ENCODE results near the gene CMSS1. TPM values are rescaled to one million over a fixed set of nuclear protein-coding genes. Genes with fewer than 3 reads are reported as not detected.

Gene CMSS1
- total RNA-seq, 1 donor from 2014 or later = 8.2 TPM

DNA sequence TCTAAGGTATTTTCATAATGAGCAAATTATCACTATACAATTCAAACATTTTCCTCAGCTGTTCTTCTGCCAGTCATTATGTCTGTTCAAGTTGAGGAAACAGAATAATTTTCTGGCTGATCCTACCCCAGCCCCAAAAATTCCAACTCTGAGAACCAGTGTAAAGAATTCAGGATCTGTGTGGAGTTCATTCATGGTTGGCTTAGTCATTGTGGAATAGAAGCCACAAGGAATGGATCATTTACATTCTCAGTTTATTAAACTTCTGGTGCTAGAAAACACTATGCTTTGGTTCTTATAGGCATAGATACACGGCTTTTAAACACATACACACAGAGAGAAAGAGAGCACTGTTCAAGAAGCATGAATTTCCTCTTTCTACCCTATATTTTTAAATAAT, 134.6 kb downstream of the CMSS1 start:
- DNase-seq (ENCODE audit: low spot score in 2 of 2) = no peak
- FAIRE-seq = no peak

GRCh38 chr3:99953596-99953995, 135.9 kb downstream of the CMSS1 start:
- no peak for DNase-seq (ENCODE audit: low spot score in 2 of 2)
- no peak for FAIRE-seq

GRCh38 chr3:99954914-99955644, 137.4 kb downstream of the CMSS1 start:
- no peak for DNase-seq (ENCODE audit: low spot score in 2 of 2)
- no peak for FAIRE-seq

DNA sequence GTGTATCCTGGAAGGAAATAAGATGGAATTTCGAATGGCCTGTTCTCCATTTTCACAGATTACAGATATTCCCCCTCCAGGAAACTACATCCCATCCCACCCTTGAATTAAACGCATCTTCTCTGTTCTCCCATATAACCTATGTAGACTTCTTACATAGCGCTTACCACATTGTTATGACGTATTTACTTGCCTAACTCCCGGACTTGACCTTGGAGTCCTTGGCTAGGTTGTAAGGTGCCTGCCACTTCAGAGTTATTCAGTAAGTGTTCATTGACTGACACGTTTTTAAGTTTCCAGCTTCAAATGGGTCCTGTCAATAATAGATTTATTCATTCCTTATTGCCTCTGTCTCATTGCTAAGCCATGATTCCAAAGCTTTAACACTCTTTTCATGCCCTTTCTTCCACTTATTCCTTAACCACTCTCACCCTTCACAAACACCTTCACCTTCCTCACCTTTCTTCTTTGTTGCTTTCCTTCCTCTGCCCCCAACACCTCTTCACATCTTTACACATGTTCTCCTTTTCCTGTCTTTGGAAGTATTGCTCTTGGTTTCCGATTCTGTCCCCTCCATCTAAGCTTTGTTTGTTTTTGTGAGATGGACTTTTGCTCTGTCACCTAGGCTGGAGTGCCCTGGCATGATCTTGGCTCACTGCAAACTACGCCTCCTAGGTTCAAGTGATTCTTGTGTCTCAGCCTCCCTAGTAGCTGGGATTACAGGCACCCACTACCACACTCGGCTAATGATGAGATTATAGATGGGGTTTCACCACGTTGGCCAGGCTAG, 138.3 kb downstream of the CMSS1 start:
- DNase-seq (ENCODE audit: low spot score in 2 of 2) = no peak
- no peak for FAIRE-seq

DNA sequence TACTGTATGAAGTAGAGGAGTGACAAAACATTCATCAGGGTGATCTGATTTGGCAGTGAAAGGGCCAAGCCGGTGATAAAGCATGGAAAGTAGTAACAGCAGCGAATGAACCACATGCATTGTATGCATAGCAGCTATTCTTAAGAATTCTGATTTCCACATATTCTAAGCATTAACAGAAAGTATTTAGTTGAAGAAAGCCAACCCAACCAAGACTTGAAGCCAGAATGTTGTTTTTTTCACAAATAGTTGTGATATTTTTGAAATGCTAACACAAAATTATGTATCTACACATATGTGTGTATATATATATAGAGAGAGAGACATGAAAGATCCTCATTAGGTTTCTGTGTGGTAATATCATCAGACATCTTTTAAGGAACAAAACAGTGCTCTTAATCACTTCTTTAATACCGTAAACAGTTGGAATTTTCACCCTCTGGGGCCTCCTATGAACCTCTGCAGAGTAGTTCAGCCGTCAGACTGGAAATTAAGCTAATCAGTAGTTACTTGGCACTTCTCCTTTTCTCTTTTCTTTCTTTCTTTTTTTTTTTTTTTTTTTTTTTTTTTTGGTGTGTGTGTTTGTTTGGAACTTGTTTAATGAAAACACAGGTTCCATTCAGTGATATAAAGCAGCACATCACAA, 139.6 kb downstream of the CMSS1 start:
- FAIRE-seq = no peak
- DNase-seq (ENCODE audit: low spot score in 2 of 2) = no peak

- DNase-seq (ENCODE audit: low spot score in 2 of 2) = no peak
- FAIRE-seq = no peak
These were observed 140.7 kb downstream of the CMSS1 start for GRCh38 chr3:99958222-99958912.

DNA sequence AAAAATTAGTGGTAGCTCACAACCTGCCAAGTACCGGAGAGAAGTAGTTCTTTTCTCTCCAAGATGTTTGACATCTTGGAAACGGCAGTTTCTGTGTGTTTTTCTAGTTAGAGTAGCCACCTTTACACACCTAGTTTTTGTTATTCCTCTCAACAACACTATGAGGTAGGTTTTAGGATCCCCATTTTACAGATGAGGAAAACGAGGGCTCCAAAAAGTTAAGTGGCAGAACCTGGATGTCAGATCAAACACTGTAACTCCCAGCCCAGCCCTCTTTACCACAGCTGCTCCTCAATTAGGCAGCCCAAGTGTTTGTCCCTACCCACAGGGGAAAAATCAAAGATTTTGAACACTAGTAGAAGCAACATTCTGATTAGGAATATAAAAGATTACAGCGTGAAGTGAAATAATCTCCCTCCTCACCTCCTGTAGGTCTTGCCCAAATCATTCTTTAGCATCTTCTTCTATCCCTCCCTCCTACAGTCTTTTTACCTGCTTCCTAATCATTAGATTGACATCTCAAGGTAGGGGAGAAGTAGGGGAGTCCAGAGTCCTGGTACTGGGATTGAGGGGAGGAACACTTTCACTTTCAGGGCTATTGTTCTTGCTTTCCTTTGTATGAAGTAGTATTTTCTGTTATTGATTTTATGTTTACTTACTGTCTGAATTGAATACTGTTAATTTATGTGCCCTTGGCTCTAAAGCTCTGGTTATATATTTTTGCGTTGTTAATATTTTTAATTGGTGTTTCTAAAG, 142.6 kb downstream of the CMSS1 start:
- no peak for DNase-seq (ENCODE audit: low spot score in 2 of 2)
- no peak for FAIRE-seq

GRCh38 chr3:99960941-99961340, 143.3 kb downstream of the CMSS1 start:
- DNase-seq (ENCODE audit: low spot score in 2 of 2) (no peak), FAIRE-seq (no peak)

GRCh38 chr3:99961756-99962515, 144.3 kb downstream of the CMSS1 start:
- no peak for DNase-seq (ENCODE audit: low spot score in 2 of 2)
- FAIRE-seq = no peak

GRCh38 chr3:99962703-99963102, 145.0 kb downstream of the CMSS1 start:
- no peak for FAIRE-seq
- no peak for DNase-seq (ENCODE audit: low spot score in 2 of 2)

- FAIRE-seq (no peak), DNase-seq (ENCODE audit: low spot score in 2 of 2) (no peak)
These were observed 147.4 kb downstream of the CMSS1 start for GRCh38 chr3:99965077-99965476.

DNA sequence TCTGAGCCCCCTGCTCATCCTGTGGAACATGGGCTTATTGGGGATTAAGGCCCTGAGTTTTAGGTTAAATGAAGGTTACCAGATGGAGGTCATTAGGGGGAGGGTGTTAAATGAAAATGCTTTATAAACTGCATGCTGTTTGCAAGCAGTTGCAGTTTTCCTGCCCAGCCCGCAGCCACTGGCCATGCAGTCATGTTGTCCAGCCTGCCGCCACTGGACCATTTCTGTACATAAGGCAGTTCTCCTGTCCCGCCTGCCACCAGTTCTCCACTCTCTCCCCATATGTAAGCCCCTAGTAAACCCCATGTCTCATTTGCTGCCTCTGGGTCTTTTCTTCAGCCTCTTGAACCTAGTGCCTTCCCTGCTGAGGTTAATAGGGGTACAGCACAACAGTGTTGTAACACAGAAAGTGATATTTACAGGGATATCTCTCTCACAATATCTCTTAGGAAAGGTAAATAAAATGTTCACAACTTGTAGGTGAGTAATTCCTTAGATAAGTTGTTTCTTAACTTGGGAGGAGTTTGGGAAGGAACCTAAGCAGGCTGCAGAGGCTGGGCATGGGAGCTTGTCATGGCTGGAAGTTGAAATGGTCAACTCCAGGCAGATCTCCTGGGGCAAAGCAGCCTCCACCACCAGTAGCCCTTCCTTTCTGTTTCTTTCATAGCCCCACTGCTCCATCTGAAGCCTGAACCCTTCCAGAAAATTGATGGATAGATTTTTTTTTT, 148.2 kb downstream of the CMSS1 start:
- DNase-seq (ENCODE audit: low spot score in 2 of 2) = no peak
- FAIRE-seq = no peak

DNA sequence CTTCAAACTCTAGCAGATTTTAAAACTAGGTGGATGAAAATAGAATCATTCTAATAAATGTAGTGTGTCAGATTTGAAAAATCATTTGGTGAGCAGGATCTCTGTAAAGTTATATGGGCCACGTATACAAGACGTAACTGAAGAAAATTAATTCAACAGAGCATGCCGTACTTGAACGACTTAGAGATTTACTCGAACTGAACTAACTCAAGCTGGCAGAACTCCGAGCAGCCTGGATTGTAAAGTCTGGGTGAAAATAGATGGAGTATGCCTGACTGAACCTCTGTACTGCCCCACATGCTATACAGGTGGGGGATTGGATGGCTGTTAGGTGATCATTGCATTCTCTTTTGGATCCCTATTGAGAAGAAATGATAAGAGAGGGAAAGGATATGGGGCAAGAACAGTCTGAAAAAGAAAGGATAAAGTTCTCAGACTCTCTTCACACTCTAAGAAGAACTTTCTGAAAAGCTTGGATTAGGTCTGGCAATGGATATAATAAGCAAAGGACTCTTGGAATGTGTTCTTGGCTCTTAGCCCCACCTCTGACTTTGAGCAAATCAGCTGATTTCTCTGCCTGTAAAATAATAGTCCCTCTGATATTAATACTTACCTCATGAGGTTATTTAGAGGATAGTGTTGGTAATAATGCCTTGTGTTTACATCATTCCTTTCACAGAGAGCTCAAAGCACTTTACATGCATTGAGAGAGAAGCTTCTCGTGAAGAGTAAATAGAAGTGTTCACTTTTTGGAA, 149.2 kb downstream of the CMSS1 start:
- FAIRE-seq = no peak

GRCh38 chr3:99967796-99968195, 150.1 kb downstream of the CMSS1 start:
- DNase-seq (ENCODE audit: low spot score in 2 of 2) = no peak
- FAIRE-seq = no peak

More for the DNA sequence above, 149.2 kb downstream of the CMSS1 start:
- no peak for DNase-seq (ENCODE audit: low spot score in 2 of 2)

- DNase-seq (ENCODE audit: low spot score in 2 of 2) (no peak), FAIRE-seq (no peak)
These were observed 151.5 kb downstream of the CMSS1 start for GRCh38 chr3:99969136-99969535.

DNA sequence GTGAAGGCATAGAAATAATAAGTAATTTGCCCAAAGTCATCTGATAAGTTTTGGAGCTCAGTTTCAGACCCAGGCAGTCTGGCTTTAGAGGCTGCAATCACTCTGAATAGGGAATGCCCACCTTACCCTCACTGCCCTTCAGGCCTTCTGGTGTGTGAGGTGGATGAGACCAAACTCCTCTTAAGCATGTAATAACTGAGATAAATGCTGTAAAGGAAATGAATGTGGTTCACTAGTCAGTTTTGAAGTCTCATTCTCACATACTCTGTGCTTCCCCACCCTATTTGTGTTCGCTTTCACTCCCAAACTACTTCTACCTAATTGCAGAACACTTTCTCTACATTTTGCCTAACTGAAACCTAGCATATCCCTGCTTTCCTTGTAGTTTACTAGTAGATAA, 152.5 kb downstream of the CMSS1 start:
- FAIRE-seq (no peak), DNase-seq (ENCODE audit: low spot score in 2 of 2) (no peak)

DNA sequence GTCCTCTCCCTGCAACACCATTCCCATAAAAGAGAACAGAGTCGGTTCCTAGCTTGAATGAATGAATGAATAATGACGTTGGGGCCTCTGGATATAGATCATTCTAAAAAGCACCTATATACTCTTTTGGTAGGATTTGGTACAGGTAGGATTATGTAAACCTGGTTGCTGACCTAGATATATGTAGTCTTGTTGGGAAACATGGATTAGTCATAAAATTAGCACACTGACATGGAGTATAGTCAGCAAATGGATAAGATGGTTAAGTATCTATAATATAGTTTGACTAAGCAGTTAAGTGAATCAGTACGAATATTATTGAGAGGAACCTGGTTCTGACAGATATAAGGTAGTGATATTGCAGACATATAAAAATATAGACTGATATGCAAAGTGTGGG, 154.1 kb downstream of the CMSS1 start:
- DNase-seq (ENCODE audit: low spot score in 2 of 2) (no peak), FAIRE-seq (no peak)
